GM19351 (cell line): ENCODE data around the gene HOMER2.

Experiments
- ATAC-seq: cut with Tn5 transposase; IDR thresholded peaks from one replicate; pipeline ENCODE4 v1.9.1; 2021; ENCODE audit warnings: mild to moderate bottlenecking, moderate library complexity; ENCODE audit not compliant: unreplicated experiment

The HOMER2 gene

GRCh38 chr15:82933576-82933975 is 18.9 kb downstream of the HOMER2 start:
- ATAC-seq = no peak

DNA sequence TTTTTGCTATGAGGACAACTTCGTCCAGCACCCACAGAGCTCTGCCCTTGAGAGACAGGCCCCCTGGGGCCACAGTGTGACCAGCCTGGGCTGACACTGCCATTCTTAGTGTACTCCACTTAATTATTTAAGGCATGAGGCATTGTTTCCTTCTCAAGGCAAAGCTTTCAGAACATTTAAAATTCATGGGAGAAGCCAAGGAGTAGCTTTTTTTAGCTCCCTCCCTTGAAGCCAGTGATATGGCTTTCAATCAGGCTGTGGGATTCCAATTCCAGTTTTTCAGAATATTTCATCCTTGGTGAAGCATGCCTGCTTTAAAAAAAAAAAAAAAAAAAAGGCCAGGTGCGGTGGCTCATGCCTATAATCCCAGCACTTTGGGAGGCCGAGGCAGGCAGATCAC is 21.3 kb downstream of the HOMER2 start:
- no peak for ATAC-seq

DNA sequence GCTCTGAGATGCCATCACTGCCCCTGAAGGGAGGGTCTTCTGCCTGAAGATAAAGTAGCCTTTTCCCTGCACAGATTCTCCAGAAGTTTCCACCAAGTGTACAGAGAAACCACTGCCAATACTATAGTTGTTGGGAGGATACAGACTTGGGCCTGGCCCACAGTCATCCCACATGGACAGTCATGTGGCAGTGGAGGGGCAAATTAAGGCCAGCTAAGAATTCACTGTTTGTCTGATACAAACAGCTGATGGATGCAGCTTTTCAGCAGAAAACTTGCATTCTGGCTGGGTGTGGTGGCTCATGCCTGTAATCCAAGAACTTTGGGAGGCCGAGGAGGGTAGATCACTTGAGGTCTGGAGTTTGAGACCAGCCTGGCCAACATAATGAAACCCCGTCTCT is 22.1 kb downstream of the HOMER2 start:
- ATAC-seq = no peak

DNA sequence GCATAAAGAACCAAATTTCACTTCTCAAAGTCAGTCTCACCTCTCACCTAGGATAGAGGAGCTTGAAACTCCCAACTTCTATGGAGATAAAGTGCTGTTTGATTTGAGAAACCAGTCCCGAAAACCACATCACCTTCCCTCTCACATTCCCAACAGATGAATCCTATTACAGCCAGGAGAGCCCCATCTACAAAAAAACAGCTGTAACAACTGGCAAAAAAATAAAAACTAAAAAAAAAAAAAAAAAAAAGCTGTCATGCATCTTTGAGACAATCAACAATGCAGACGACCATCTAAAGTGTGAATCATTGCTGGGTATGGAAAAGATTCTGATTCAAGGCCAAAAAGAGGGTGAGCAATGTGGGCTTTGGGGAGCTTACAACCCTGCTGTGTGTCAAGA is 23.8 kb downstream of the HOMER2 start:
- ATAC-seq = no peak

- no peak for ATAC-seq
Observed at GRCh38 chr15:82923744-82924143, 28.8 kb downstream of the HOMER2 start.

GRCh38 chr15:82922737-82923136 is 29.8 kb downstream of the HOMER2 start:
- ATAC-seq = no peak

GRCh38 chr15:82921939-82922338 is 30.6 kb downstream of the HOMER2 start:
- ATAC-seq = no peak

DNA sequence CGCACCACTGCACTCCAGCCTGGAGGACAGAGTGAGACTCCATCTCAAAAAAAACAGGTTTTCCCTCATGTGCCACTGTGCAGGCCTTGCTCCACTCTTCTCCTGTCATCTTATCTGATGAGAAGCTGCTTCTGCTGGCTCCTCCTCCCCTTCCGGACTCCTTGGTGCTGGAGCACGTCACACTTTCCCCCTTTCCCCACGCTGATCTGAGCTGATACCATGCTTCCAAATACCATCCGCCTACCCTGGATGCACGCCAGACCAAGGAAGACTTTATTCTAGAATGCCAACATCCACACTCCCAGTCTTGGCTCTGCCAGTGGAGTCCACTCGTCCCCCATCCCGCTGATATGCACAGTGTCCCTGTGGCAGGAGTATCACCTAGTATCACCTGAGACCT is 31.3 kb downstream of the HOMER2 start:
- ATAC-seq = no peak

- no peak for ATAC-seq
Observed at GRCh38 chr15:82919231-82919886, 33.2 kb downstream of the HOMER2 start.

GRCh38 chr15:82918607-82919230 is 33.8 kb downstream of the HOMER2 start:
- no peak for ATAC-seq

- ATAC-seq = no peak
Observed at GRCh38 chr15:82918162-82918561, 34.4 kb downstream of the HOMER2 start.

DNA sequence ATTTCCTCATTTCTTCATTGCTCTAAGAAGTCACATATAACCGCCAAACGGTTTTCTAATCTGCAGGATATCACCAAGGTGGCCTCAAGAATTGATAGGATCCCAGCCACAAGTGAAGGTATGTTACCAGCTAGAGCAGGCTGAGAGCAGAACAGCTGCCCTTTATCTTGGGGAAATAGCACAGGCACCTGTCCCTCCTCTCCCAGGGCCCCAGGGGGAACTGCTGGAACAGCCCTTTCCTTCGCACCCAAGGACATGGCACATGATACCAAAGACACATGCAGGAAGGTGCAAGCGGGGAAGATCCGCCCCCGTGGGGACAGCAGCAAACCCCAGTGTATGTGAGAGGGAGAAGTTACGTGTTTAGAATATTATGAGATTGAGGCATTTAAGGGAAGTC is 35.3 kb downstream of the HOMER2 start:
- no peak for ATAC-seq

DNA sequence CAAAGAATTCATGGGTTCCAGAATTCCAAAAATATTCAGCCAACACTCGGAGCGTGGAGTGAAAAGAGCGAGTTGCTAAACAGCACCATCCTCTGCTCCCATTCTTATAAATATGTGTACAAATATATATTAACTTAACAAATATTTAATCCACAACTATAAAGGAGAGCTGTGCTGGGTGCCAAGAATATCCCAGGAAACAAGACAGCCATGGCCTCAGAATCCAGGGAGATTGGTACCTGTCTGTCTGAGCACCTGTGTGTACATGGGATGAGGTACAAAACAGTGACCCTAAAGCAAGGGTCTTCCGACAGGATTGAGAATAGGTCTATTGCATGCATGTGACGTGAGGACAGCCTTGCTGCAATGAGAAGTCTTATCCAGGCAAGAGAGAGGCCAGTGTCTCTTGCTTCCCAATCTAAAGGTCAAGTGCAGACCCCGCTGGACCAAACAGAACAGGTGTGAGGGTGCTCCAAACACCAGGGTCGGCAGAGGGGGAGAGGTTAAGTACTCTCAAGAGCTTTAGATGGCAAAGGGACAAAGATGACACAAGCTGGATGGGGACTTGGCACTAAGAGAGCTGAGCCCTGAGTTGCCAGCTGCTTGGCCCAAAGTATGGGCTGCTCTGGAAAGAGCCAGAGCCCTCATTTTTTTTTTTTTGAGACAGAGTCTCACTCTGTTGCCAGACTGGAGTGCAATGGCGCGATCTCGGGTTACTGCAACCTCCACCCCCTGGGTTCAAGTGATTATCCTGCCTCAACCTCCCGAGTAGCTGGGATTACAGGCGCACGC is 36.2 kb downstream of the HOMER2 start:
- ATAC-seq = no peak

GRCh38 chr15:82914396-82914795 is 38.1 kb downstream of the HOMER2 start:
- ATAC-seq = no peak

GRCh38 chr15:82911458-82911857 is 41.1 kb downstream of the HOMER2 start:
- ATAC-seq = no peak

GRCh38 chr15:82910721-82911120 is 41.8 kb downstream of the HOMER2 start:
- no peak for ATAC-seq

DNA sequence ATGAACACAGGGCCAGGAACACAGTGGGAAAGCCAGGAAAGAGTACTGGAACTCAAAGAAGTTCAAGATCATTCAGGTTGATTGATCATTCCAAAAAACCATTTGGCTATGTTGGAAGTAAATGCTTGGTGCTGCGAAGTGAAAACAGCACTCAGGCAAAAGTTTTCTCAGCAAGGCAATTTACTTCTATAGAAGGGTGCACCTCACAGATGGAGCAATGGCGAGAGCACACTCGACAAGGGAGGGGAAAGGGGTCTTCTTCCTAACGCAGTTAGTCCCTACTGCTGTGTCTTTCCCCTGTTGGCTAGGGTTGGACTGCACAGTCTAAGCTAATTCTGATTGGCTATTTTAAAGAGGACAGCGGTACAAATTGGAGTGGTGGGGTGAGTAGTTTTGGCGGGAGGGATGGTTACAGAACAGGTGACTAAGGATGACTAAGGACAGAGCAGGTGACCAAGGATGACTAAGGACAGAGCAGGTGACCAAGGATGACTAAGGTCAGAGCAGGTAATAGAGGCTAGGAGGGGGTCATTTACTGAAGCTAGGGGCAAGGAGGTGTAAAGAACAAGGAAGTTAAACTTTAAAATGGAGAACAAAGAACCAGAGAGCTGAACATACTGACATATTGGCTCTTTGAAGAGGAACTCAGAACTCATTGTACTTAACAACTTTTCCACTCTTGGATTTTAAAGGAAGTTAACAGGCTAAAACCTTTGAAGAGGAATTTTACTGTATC is 43.3 kb downstream of the HOMER2 start:
- no peak for ATAC-seq

DNA sequence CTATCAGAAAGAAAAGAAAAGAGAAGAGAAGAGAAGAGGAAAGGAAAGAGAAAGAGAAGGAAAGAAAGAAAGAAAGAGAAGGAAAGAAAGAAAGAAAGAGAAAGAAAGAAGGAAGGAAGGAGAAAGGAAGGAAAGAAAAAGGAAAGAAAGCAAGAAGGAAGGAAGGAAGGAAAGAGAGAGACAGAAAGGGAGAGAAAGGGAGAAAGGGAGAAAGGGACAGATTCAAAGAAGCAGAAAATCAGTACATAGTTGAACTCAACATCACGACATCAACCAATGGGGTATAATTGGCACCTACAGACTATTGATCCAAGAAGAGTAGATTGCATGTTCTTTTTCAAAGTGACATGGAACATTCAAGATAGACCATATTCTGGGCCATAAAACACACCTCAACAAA is 45.2 kb downstream of the HOMER2 start:
- no peak for ATAC-seq

GRCh38 chr15:82904574-82904973 is 47.9 kb downstream of the HOMER2 start:
- no peak for ATAC-seq

DNA sequence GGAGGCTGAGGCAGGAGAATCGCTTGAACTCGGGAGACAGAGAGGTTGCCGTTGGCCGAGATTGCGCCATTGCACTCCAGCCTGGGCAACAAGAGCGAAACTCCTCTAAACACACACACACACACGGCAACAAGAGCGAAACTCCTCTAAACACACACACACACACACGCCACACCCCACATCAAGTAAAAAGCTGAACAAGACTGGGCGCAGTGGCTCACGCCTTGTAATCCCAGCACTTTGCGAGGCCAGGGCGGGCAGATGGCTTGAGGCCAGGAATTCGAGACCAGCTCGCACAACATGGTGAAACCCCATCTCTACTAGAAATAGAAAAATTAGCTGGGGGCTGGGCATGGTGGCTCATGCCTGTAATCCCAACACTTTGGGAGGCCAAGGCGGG is 49.0 kb downstream of the HOMER2 start:
- ATAC-seq = no peak

GRCh38 chr15:82901114-82901805 is 51.3 kb downstream of the HOMER2 start:
- no peak for ATAC-seq
